GM12878 (cell line): ENCODE measurements around the gene MPRIP. TPM values are rescaled to one million over a fixed set of nuclear protein-coding genes. Genes with fewer than 3 reads are reported as not detected.

Experiments used
- ATAC-seq: fragments of 200-7000 bp; cut with Tn5 transposase; 3 replicates; pipeline ENCODE4 v1.9.1; 2020; ENCODE audit warnings: mild to moderate bottlenecking, moderate library complexity
- BruUV-seq: library from RNA; stranded (reverse); fragments of 400-500 nt; replicated peaks from 2 replicates; lab custom pipeline; 2021; lab: Mats Ljungman, UMichigan
- CTCF ChIA-PET: fragments of 300-600 bp; sonication (Branson Sonifier 250); formaldehyde crosslinking; extraction: SDS; loops from one replicate; lab custom pipeline; 2021; ENCODE audit warnings: inconsistent platforms; lab: Yijun Ruan, JAX
- POLR2A ChIA-PET: fragments of 350-600 bp; formaldehyde crosslinking; extraction: SDS; loops from one replicate; lab custom pipeline; 2021; ENCODE audit warnings: inconsistent platforms; lab: Charles Lee
- RAD21 ChIA-PET: fragments of 300-600 bp; sonication (Branson Sonifier 250); formaldehyde crosslinking; loops from one replicate; lab custom pipeline; 2023; ENCODE audit warnings: antibody characterized with exemption; ENCODE audit not compliant: unreplicated experiment; lab: Charles Lee
- SMC1A ChIA-PET: fragments of 300-600 bp; sonication (Branson Sonifier 250); formaldehyde crosslinking; loops from one replicate; lab custom pipeline; 2023; ENCODE audit not compliant: unreplicated experiment, uncharacterized antibody; lab: Charles Lee
- DNase-seq: peaks from one replicate; pipeline ENCODE4 v3.0.0-alpha.2; 2011; ENCODE audit warnings: low read depth, low spot score
- FAIRE-seq: peaks from 3 replicates; lab custom pipeline; 2011; peaks lifted over from hg19 to GRCh38; lab: Jason Lieb, UNC
- H2AFZ ChIP-seq: 2 replicates; pipeline ENCODE4 v1.6.0; 2011; ENCODE audit warnings: low read depth, low read length, control low read depth; ENCODE audit not compliant: control insufficient read depth
- H3K27ac ChIP-seq: 2 replicates; pipeline ENCODE4 v1.5.1; 2011; ENCODE audit warnings: control low read depth; ENCODE audit not compliant: control insufficient read depth, insufficient read depth
- H3K27me3 ChIP-seq, 2 experiments: replicated peaks in 1 of 2; 2 replicates each; pipeline versions ENCODE4 v1.6.0 to v1.6.1; 2011; ENCODE audit warnings: low read length in 1 of 2; ENCODE audit not compliant: control insufficient read depth in 2 of 2, insufficient read depth in 2 of 2
- H3K36me3 ChIP-seq, 2 experiments: 2 replicates each; pipeline ENCODE4 v1.5.1; 2011; ENCODE audit warnings: low read length in 1 of 2; ENCODE audit not compliant: control insufficient read depth in 2 of 2, insufficient read depth in 2 of 2
- H3K4me1 ChIP-seq: 2 replicates; pipeline ENCODE4 v1.6.1; 2011; ENCODE audit warnings: mild to moderate bottlenecking, low read length, moderate library complexity, mixed read lengths; ENCODE audit not compliant: control insufficient read depth, insufficient read depth
- H3K4me2 ChIP-seq: 2 replicates; pipeline ENCODE4 v1.6.0; 2011; ENCODE audit warnings: control low read depth; ENCODE audit not compliant: control insufficient read depth, insufficient read depth
- H3K4me3 ChIP-seq: fragments of 200-600 bp; sonication (generic); 2 replicates; pipeline ENCODE4 v1.5.1; 2016
- H3K79me2 ChIP-seq: 2 replicates; pipeline ENCODE4 v1.6.0; 2011; ENCODE audit warnings: low read length; ENCODE audit not compliant: control insufficient read depth, insufficient read depth
- H3K9ac ChIP-seq: 2 replicates; pipeline ENCODE4 v1.8.0; 2011; ENCODE audit warnings: low read length, control low read depth, mixed read lengths; ENCODE audit not compliant: control insufficient read depth, insufficient read depth
- H3K9me3 ChIP-seq: replicated peaks from 3 replicates; pipeline ENCODE4 v1.5.1; 2011; ENCODE audit warnings: mild to moderate bottlenecking, low read length; ENCODE audit not compliant: control insufficient read depth, insufficient read depth
- H4K20me1 ChIP-seq: 2 replicates; pipeline ENCODE4 v1.6.0; 2011; ENCODE audit not compliant: control insufficient read depth, insufficient read depth
- EP300 ChIP-seq, 2 experiments: fragments of 150-350 bp in 1 of 2; IDR thresholded peaks; 2 replicates each; pipeline ENCODE4 v1.6.1; 2011 to 2012; ENCODE audit warnings: low read depth in 2 of 2, low read length in 2 of 2, borderline replicate concordance in 1 of 2, improper control_type of control experiment in 1 of 2, inconsistent platforms in 1 of 2; ENCODE audit not compliant: control insufficient read depth in 1 of 2
- EZH2 ChIP-seq: IDR thresholded peaks from 2 replicates; pipeline ENCODE4 v1.6.1; 2012; ENCODE audit warnings: low read depth, mild to moderate bottlenecking, control low read depth, inconsistent platforms, low read length, borderline replicate concordance; ENCODE audit not compliant: control insufficient read depth
- IRF4 ChIP-seq: IDR thresholded peaks from 2 replicates; pipeline ENCODE4 v1.6.1; 2011; ENCODE audit warnings: low read depth, low read length
- KLF5 ChIP-seq: fragments of 450-650 bp; IDR thresholded peaks from 2 replicates; pipeline ENCODE4 v1.6.1; 2014; ENCODE audit warnings: mild to moderate bottlenecking; ENCODE audit not compliant: partially characterized antibody
- PAX5 ChIP-seq: IDR thresholded peaks from 2 replicates; pipeline ENCODE4 v1.6.1; 2011; ENCODE audit warnings: low read depth, low read length, borderline replicate concordance
- RAD51 ChIP-seq: fragments of 450-650 bp; IDR thresholded peaks from 2 replicates; pipeline ENCODE4 v1.6.1; 2016; ENCODE audit warnings: moderate library complexity, mild to moderate bottlenecking, inconsistent platforms
- RELA ChIP-seq: fragments of 450-650 bp; IDR thresholded peaks from 2 replicates; pipeline ENCODE4 v1.8.0; 2014; ENCODE audit warnings: borderline replicate concordance; ENCODE audit not compliant: partially characterized antibody
- SP1 ChIP-seq: IDR thresholded peaks from one replicate; pipeline ENCODE4 v1.6.1; 2011; ENCODE audit warnings: low read depth, low read length
- SREBF2 ChIP-seq: IDR thresholded peaks from 2 replicates; pipeline ENCODE4 v1.6.1; 2012; ENCODE audit warnings: mild to moderate bottlenecking, low read length
- SUZ12 ChIP-seq: fragments of 200-600 bp; sonication (generic); IDR thresholded peaks from one replicate; pipeline ENCODE4 v1.6.1; 2018; ENCODE audit warnings: antibody characterized with exemption, mild to moderate bottlenecking; ENCODE audit not compliant: unreplicated experiment
- WGBS: methylation state at CpG from one replicate; pipeline ENCODE4 v1.1.6; 2016; ENCODE audit warnings: low lambda C conversion rate; ENCODE audit not compliant: insufficient replicate concordance, insufficient coverage; ENCODE audit errors: missing lambda C conversion rate; 5-methylcytosine and 5-hydroxymethylcytosine counted together
- in situ Hi-C: fragments of 300-500 bp; cut with MboI; formaldehyde crosslinking; loops from 9 replicates; pipeline ENCODE4 v1.14.3; 2018; ENCODE audit warnings: mixed read lengths
- intact Hi-C: fragments of 100-400 bp; cut with micrococcal nuclease; formaldehyde crosslinking; loops from one replicate; pipeline ENCODE4 v1.14.2; 2022; ENCODE audit not compliant: unreplicated experiment
- polyA plus RNA-seq, 11 experiments: library from polyadenylated mRNA; depleted of rRNA in 4 of 11; unstranded in 6 of 11; stranded (reverse) in 5 of 11; fragments of >200 nt; fragmentation: Nextera tagmentation in 4 of 11; fragmentation: Illumina TruSeq in 1 of 11; extraction: Ambion mirVana in 4 of 11; extraction: Trizol in 1 of 11; gene quantifications; 1 replicate in 1 of 11; 2 replicates in 10 of 11; pipeline versions ENCODE4 v1.2.1 to v1.2.3, GENCODE V29; 2011 to 2016; ENCODE audit warnings: inconsistent platforms in 2 of 11, missing spikeins in 2 of 11, low read depth in 1 of 11
- total RNA-seq, 4 experiments: library from RNA; depleted of rRNA in 3 of 4; stranded (reverse); fragments of >200 nt in 3 of 4; fragmentation: Illumina TruSeq in 1 of 4; extraction: Trizol in 1 of 4; gene quantifications; 2 replicates each; pipeline versions ENCODE4 v1.2.1 to v1.2.3, GENCODE V29; 2013 to 2021
- TF ChIP-seq, protein P1 (sequence below): IDR thresholded peaks from 2 replicates; pipeline ENCODE4 v1.6.1; 2012; ENCODE audit warnings: low read depth, low read length, improper control_type of control experiment
- TF ChIP-seq, protein P2 (sequence below): IDR thresholded peaks from 2 replicates; pipeline ENCODE4 v1.6.1; 2012; ENCODE audit warnings: low read length, inconsistent platforms
- TF ChIP-seq, protein P3 (sequence below): fragments of 450-650 bp; IDR thresholded peaks from 2 replicates; pipeline ENCODE4 v1.6.1; 2018; ENCODE audit warnings: borderline replicate concordance, mild to moderate bottlenecking; ENCODE audit not compliant: partially characterized antibody
- TF ChIP-seq, protein P4 (sequence below): fragments of 450-650 bp; IDR thresholded peaks from 2 replicates; pipeline ENCODE4 v1.6.1; 2017; ENCODE audit warnings: mild to moderate bottlenecking, moderate library complexity

Gene MPRIP
- total and polyA plus RNA-seq, 10 of the 15 experiments (the other 5 are each of a cell fraction or from before 2014, with no cell fraction given): 16.5 to 168 (median 71.7) TPM

DNA sequence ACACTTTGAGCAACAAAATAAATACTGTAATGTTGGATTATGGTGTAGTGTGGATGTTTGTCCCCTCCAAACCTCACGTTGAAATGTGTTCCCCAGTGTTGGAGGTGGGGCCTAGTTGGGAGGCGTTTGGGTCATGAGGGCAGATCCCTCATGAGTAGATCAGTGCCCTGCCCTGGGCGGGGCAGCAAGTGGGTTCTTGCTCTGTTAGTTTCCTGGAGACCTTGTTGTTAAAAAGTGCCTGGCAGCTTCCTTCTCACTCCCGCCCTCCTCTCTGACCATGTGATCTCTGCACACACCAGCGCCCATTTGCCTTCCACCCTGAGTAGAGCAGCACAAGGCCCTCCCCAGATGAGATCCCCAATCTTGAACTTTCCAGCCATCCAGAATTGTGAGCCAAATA lies 67.7 kb downstream of the MPRIP start (continued):
- TF ChIP-seq RAD51 (no peak), SREBF2 (no peak), RELA (no peak), EZH2 (no peak)
- TF ChIP-seq, protein P1, sequence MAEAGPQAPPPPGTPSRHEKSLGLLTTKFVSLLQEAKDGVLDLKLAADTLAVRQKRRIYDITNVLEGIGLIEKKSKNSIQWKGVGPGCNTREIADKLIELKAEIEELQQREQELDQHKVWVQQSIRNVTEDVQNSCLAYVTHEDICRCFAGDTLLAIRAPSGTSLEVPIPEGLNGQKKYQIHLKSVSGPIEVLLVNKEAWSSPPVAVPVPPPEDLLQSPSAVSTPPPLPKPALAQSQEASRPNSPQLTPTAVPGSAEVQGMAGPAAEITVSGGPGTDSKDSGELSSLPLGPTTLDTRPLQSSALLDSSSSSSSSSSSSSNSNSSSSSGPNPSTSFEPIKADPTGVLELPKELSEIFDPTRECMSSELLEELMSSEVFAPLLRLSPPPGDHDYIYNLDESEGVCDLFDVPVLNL: no peak
- TF ChIP-seq, all 136 proteins: peak for 0

GRCh38 chr17:17110520-17110919 lies 68.3 kb downstream of the MPRIP start:
- peaks cover 9% of the 10 kb centered on the region for H3K79me2 ChIP-seq
- no peak for DNase-seq
- H3K4me1 ChIP-seq: peaks cover 11% of the 10 kb centered on the region
- no peak for FAIRE-seq
- H3K27ac ChIP-seq: no peak overlapping the region
- H4K20me1 ChIP-seq: no peaks in the 10 kb centered on the region; the same call in 1 of the 2 replicates
- SMC1A ChIA-PET: interaction anchor here (0.6 kb wide), 1 partner anchor 53 kb away, joined by 3 read pairs; no protein-coding TSS in a partner anchor
- BruUV-seq: no TSS peak
- no peak overlapping the region for H3K4me3 ChIP-seq
- no peak overlapping the region for H3K4me2 ChIP-seq
- WGBS: 45% methylated on average over 5 of the region's 5 CpGs
- ATAC-seq: no peak
- intact Hi-C loops (no loop called here), in situ Hi-C loops (no loop called here)
- peaks cover 0 to 11% of the 10 kb centered on the region in 2 experiments; a peak in 2 of 4 replicates for H3K36me3 ChIP-seq
- RAD21 ChIA-PET: no interaction called here
- no peak overlapping the region for H2AFZ ChIP-seq
- no peaks in the 10 kb centered on the region for H3K27me3 ChIP-seq
- POLR2A ChIA-PET: no interaction called here
- no peaks in the 10 kb centered on the region for H3K9me3 ChIP-seq
- CTCF ChIA-PET: no interaction called here
- H3K9ac ChIP-seq: no peak overlapping the region
- TF ChIP-seq, protein P2, sequence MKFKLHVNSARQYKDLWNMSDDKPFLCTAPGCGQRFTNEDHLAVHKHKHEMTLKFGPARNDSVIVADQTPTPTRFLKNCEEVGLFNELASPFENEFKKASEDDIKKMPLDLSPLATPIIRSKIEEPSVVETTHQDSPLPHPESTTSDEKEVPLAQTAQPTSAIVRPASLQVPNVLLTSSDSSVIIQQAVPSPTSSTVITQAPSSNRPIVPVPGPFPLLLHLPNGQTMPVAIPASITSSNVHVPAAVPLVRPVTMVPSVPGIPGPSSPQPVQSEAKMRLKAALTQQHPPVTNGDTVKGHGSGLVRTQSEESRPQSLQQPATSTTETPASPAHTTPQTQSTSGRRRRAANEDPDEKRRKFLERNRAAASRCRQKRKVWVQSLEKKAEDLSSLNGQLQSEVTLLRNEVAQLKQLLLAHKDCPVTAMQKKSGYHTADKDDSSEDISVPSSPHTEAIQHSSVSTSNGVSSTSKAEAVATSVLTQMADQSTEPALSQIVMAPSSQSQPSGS: no peak
- TF ChIP-seq, protein P3, sequence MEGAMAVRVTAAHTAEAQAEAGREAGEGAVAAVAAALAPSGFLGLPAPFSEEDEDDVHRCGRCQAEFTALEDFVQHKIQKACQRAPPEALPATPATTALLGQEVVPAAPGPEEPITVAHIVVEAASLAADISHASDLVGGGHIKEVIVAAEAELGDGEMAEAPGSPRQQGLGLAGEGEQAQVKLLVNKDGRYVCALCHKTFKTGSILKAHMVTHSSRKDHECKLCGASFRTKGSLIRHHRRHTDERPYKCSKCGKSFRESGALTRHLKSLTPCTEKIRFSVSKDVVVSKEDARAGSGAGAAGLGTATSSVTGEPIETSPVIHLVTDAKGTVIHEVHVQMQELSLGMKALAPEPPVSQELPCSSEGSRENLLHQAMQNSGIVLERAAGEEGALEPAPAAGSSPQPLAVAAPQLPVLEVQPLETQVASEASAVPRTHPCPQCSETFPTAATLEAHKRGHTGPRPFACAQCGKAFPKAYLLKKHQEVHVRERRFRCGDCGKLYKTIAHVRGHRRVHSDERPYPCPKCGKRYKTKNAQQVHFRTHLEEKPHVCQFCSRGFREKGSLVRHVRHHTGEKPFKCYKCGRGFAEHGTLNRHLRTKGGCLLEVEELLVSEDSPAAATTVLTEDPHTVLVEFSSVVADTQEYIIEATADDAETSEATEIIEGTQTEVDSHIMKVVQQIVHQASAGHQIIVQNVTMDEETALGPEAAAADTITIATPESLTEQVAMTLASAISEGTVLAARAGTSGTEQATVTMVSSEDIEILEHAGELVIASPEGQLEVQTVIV: no peak
- TF ChIP-seq IRF4 (no peak), SUZ12 (no peak), PAX5 (no peak), KLF5 (no peak), SP1 (no peak), EP300 (IDR thresholded peaks at IDR 0.05; ENCODE audit: borderline replicate concordance in 1 of 2, control insufficient read depth in 1 of 2, low read depth in 2 of 2, low read length in 2 of 2) (no peak)
- TF ChIP-seq, protein P4, sequence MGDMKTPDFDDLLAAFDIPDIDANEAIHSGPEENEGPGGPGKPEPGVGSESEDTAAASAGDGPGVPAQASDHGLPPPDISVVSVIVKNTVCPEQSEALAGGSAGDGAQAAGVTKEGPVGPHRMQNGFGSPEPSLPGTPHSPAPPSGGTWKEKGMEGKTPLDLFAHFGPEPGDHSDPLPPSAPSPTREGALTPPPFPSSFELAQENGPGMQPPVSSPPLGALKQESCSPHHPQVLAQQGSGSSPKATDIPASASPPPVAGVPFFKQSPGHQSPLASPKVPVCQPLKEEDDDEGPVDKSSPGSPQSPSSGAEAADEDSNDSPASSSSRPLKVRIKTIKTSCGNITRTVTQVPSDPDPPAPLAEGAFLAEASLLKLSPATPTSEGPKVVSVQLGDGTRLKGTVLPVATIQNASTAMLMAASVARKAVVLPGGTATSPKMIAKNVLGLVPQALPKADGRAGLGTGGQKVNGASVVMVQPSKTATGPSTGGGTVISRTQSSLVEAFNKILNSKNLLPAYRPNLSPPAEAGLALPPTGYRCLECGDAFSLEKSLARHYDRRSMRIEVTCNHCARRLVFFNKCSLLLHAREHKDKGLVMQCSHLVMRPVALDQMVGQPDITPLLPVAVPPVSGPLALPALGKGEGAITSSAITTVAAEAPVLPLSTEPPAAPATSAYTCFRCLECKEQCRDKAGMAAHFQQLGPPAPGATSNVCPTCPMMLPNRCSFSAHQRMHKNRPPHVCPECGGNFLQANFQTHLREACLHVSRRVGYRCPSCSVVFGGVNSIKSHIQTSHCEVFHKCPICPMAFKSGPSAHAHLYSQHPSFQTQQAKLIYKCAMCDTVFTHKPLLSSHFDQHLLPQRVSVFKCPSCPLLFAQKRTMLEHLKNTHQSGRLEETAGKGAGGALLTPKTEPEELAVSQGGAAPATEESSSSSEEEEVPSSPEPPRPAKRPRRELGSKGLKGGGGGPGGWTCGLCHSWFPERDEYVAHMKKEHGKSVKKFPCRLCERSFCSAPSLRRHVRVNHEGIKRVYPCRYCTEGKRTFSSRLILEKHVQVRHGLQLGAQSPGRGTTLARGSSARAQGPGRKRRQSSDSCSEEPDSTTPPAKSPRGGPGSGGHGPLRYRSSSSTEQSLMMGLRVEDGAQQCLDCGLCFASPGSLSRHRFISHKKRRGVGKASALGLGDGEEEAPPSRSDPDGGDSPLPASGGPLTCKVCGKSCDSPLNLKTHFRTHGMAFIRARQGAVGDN: no peak
